ENCODE measurements around the gene XIST.

Gene XIST

DNA sequence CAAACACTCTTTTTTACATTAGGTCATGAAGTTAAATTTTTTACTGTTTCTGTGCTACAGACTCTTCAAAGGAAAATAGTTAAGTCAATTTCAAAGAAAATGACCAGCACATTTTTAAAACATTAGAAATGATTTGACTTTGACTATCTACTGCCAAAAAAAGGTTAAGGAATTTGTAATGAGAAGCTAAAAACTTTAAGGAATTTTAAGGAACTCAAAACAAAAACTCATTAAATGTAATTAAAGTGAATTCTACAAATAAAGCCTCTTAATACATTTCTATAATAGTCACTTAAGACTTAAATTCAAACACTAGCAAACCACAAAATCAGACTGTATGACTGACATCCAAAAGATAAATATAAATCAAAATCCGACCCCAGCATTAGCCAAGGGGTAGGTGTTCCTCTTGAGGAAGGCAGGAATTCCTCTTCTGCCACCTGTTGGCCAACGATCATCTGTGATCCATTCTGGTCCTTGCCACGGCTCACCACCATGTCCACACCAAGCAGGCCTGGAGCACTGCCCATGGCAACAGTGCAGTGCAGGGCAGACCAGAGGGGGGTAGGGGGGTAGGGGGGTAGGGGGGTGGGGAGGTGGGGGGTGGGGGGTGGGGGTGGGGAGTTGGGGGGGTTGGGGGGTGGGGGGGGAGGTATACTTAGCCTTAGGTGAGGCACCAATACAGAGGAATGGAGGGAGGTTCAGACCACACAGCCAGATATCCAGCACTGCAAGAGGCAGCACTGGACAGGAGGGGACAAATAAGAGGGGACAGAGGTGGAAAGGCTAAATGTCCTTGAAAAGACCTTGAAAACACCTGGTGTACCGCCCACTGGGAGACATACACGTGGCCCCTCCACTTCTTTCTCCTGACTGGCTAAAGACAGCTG, 2.1 kb downstream of the XIST start:
- TF ChIP-seq EZH2 (IDR thresholded peaks at IDR 0.05; ENCODE audit: borderline replicate concordance, low read length) = no peak
- TF ChIP-seq, protein P1, sequence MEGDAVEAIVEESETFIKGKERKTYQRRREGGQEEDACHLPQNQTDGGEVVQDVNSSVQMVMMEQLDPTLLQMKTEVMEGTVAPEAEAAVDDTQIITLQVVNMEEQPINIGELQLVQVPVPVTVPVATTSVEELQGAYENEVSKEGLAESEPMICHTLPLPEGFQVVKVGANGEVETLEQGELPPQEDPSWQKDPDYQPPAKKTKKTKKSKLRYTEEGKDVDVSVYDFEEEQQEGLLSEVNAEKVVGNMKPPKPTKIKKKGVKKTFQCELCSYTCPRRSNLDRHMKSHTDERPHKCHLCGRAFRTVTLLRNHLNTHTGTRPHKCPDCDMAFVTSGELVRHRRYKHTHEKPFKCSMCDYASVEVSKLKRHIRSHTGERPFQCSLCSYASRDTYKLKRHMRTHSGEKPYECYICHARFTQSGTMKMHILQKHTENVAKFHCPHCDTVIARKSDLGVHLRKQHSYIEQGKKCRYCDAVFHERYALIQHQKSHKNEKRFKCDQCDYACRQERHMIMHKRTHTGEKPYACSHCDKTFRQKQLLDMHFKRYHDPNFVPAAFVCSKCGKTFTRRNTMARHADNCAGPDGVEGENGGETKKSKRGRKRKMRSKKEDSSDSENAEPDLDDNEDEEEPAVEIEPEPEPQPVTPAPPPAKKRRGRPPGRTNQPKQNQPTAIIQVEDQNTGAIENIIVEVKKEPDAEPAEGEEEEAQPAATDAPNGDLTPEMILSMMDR (IDR thresholded peaks at IDR 0.05; ENCODE audit: low read length) = no peak; the same call in 1 of the 2 replicates
- no peak overlapping the region for H3K27ac ChIP-seq (ENCODE audit: low read depth, low read length, poor library complexity, severe bottlenecking)
- H3K4me2 ChIP-seq (ENCODE audit: low read length) = no peak overlapping the region
- H3K4me1 ChIP-seq (ENCODE audit: insufficient read depth, low read length, severe bottlenecking) = no peaks in the 10 kb centered on the region
- H3K9ac ChIP-seq (ENCODE audit: low read length) = no peak overlapping the region
- H4K20me1 ChIP-seq (ENCODE audit: insufficient read depth, low read length) = no peaks in the 10 kb centered on the region
- no peaks in the 10 kb centered on the region for H3F3A ChIP-seq (ENCODE audit: insufficient read depth, low read length)
- H2AFZ ChIP-seq (ENCODE audit: low read length) = no peak overlapping the region
- no peak overlapping the region for H3K4me3 ChIP-seq (ENCODE audit: low read depth, low read length, poor library complexity, severe bottlenecking)
- H3K79me2 ChIP-seq (ENCODE audit: insufficient read depth, low read length) = no peaks in the 10 kb centered on the region
- no peaks in the 10 kb centered on the region for H3K36me3 ChIP-seq (ENCODE audit: insufficient read depth, low read length)
- no peaks in the 10 kb centered on the region for H3K9me2 ChIP-seq (ENCODE audit: low read depth, low read length)
- no peaks in the 10 kb centered on the region for H3K27me3 ChIP-seq (ENCODE audit: insufficient read depth, low read length)
- no peaks in the 10 kb centered on the region for H3K9me3 ChIP-seq (ENCODE audit: low read length)

DNA sequence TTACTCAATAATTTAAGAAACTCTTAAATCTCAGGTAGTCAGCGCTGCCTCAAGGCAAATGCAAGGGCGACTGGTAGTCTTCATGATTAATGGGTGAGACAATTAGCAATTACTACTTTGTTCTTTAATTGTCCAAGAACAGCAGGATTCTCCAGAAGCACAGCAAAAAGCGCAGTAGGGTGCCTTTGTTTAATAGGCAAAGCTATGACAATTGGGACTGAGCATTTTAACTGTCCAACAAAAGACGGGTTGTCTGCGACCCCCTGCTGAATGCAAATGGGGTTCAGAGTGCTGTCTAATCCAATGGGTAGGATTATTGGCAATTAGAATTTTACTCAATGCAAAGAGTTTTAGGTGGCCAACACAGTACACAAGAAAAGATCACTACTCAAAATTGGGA, 3.4 kb downstream of the XIST start:
- H3F3A ChIP-seq (ENCODE audit: insufficient read depth, low read length) = no peaks in the 10 kb centered on the region
- no peaks in the 10 kb centered on the region for H3K4me1 ChIP-seq (ENCODE audit: insufficient read depth, low read length, severe bottlenecking)
- H3K9me3 ChIP-seq (ENCODE audit: low read length) = no peaks in the 10 kb centered on the region
- H4K20me1 ChIP-seq (ENCODE audit: insufficient read depth, low read length) = no peaks in the 10 kb centered on the region
- H3K79me2 ChIP-seq (ENCODE audit: insufficient read depth, low read length) = no peaks in the 10 kb centered on the region
- no peak overlapping the region for H2AFZ ChIP-seq (ENCODE audit: low read length)
- no peak for TF ChIP-seq EZH2 (IDR thresholded peaks at IDR 0.05; ENCODE audit: borderline replicate concordance, low read length)
- no peak overlapping the region for H3K9ac ChIP-seq (ENCODE audit: low read length)
- H3K4me3 ChIP-seq (ENCODE audit: low read depth, low read length, poor library complexity, severe bottlenecking) = no peak overlapping the region
- H3K36me3 ChIP-seq (ENCODE audit: insufficient read depth, low read length) = no peaks in the 10 kb centered on the region
- no peak overlapping the region for H3K4me2 ChIP-seq (ENCODE audit: low read length)
- H3K27me3 ChIP-seq (ENCODE audit: insufficient read depth, low read length) = no peaks in the 10 kb centered on the region
- H3K27ac ChIP-seq (ENCODE audit: low read depth, low read length, poor library complexity, severe bottlenecking) = no peak overlapping the region
- no peaks in the 10 kb centered on the region for H3K9me2 ChIP-seq (ENCODE audit: low read depth, low read length)

DNA sequence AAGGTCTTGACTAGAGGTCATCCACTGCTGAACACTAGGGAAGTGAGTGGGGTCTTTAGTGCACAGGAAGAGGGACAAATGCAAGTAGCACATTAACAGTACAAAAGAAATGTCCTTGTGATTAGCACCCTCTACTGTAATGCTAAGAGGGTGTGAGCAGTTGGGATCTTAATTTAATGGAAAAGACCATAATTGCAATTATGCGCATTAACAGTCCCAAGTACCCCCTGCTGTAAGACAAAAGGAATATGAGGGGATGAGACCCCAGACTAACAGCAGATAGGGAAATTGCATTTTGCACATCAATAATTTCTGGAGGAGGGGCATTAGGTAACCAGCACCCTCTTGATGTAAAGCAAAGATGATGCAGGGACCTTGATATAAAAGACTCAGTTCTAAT, 4.5 kb downstream of the XIST start:
- H3K4me1 ChIP-seq (ENCODE audit: insufficient read depth, low read length, severe bottlenecking) = no peaks in the 10 kb centered on the region
- H3K4me3 ChIP-seq (ENCODE audit: low read depth, low read length, poor library complexity, severe bottlenecking) = no peak overlapping the region
- H3K9ac ChIP-seq (ENCODE audit: low read length) = no peak overlapping the region
- no peak for TF ChIP-seq EZH2 (IDR thresholded peaks at IDR 0.05; ENCODE audit: borderline replicate concordance, low read length)
- TF ChIP-seq, protein P1 (IDR thresholded peaks at IDR 0.05; ENCODE audit: low read length) = no peak; the same call in 1 of the 2 replicates
- H3K79me2 ChIP-seq (ENCODE audit: insufficient read depth, low read length) = no peaks in the 10 kb centered on the region
- no peaks in the 10 kb centered on the region for H4K20me1 ChIP-seq (ENCODE audit: insufficient read depth, low read length)
- no peaks in the 10 kb centered on the region for H3K9me2 ChIP-seq (ENCODE audit: low read depth, low read length)
- H3K36me3 ChIP-seq (ENCODE audit: insufficient read depth, low read length) = no peaks in the 10 kb centered on the region
- no peaks in the 10 kb centered on the region for H3K27me3 ChIP-seq (ENCODE audit: insufficient read depth, low read length)
- H3K27ac ChIP-seq (ENCODE audit: low read depth, low read length, poor library complexity, severe bottlenecking) = no peak overlapping the region
- no peaks in the 10 kb centered on the region for H3F3A ChIP-seq (ENCODE audit: insufficient read depth, low read length)
- H3K4me2 ChIP-seq (ENCODE audit: low read length) = no peak overlapping the region
- H3K9me3 ChIP-seq (ENCODE audit: low read length) = no peaks in the 10 kb centered on the region
- no peak overlapping the region for H2AFZ ChIP-seq (ENCODE audit: low read length)

All from OCI-LY1 (cell line).